B cell (primary cell): Measurements from ENCODE around the gene AGBL2. TPM values are rescaled to one million over a fixed set of nuclear protein-coding genes. Genes with fewer than 3 reads are reported as not detected.

ENCODE experiments used
- ATAC-seq: fragments of 200-7000 bp; cut with Tn5 transposase; one replicate; pipeline ENCODE4 v1.10.0; 2021; ENCODE audit warnings: low read depth, mild to moderate bottlenecking, moderate number of reproducible peaks, moderate library complexity
- CTCF ChIA-PET: fragments of 350-600 bp; sonication (Branson Sonifier 250); formaldehyde crosslinking; loops from one replicate; lab custom pipeline; 2021; ENCODE audit warnings: antibody characterized with exemption, inconsistent platforms; lab: Charles Lee
- POLR2A ChIA-PET: fragments of 350-600 bp; sonication (Branson Sonifier 250); formaldehyde crosslinking; loops from one replicate; lab custom pipeline; 2021; ENCODE audit warnings: antibody characterized with exemption; lab: Charles Lee
- DNase-seq: peaks from one replicate; pipeline ENCODE4 v3.0.0; 2013
- H2AFZ ChIP-seq: 2 replicates; pipeline ENCODE4 v1.6.1; 2012; ENCODE audit warnings: mild to moderate bottlenecking, low read depth, low read length; ENCODE audit not compliant: insufficient read depth, poor library complexity, severe bottlenecking
- H3K27ac ChIP-seq, 2 donors: 1 replicate in 1 of 2; 2 replicates in 1 of 2; pipeline ENCODE4 v1.5.1; 2012 to 2013; ENCODE audit warnings: low read length in 2 of 2, mild to moderate bottlenecking in 2 of 2, moderate library complexity in 1 of 2
- H3K27me3 ChIP-seq, 4 experiments: fragments of 200-600 bp in 1 of 4; sonication (generic) in 1 of 4; replicated peaks in 1 of 4; 1 replicate in 2 of 4; 2 replicates in 2 of 4; pipeline versions ENCODE4 v1.6.1 to v1.7.0; 2013 to 2016; ENCODE audit warnings: low read length in 3 of 4, mild to moderate bottlenecking in 2 of 4, mixed read lengths in 1 of 4, moderate library complexity in 1 of 4; ENCODE audit not compliant: insufficient read depth in 4 of 4, control insufficient read depth in 3 of 4; ENCODE audit errors: control extremely low read depth in 1 of 4
- H3K36me3 ChIP-seq, 2 experiments: replicated peaks in 1 of 2; 1 replicate in 1 of 2; 2 replicates in 1 of 2; pipeline versions ENCODE4 v1.6.1 to v1.7.1; 2013; ENCODE audit warnings: low read length in 1 of 2; ENCODE audit not compliant: insufficient read depth in 2 of 2, control insufficient read depth in 1 of 2; ENCODE audit errors: control extremely low read depth in 1 of 2, extremely low read depth in 1 of 2
- H3K4me1 ChIP-seq, 2 donors: fragments of 200-600 bp in 1 of 2; sonication (generic) in 1 of 2; 1 replicate in 1 of 2; 2 replicates in 1 of 2; pipeline versions ENCODE4 v1.5.1 to v1.6.1; 2013 to 2017; ENCODE audit warnings: low read length in 2 of 2; ENCODE audit not compliant: control insufficient read depth in 2 of 2, insufficient read depth in 2 of 2
- H3K4me2 ChIP-seq: replicated peaks from 2 replicates; pipeline ENCODE3; 2012; ENCODE audit warnings: mild to moderate bottlenecking, low read depth, low read length; ENCODE audit not compliant: poor library complexity, severe bottlenecking
- H3K4me3 ChIP-seq, 5 experiments: fragments of 200-600 bp in 1 of 5; sonication (generic) in 1 of 5; 1 replicate in 3 of 5; 2 replicates in 2 of 5; pipeline versions ENCODE4 v1.5.1 to v1.7.0; 2011 to 2016; ENCODE audit warnings: low read length in 4 of 5, mild to moderate bottlenecking in 4 of 5, low read depth in 2 of 5, control low read depth in 1 of 5, moderate library complexity in 1 of 5; ENCODE audit not compliant: insufficient read depth in 1 of 5; ENCODE audit errors: control extremely low read depth in 1 of 5, extremely low read depth in 1 of 5
- H3K79me2 ChIP-seq: fragments of 200-600 bp; sonication (generic); one replicate; pipeline ENCODE4 v1.6.0; 2016; ENCODE audit warnings: low read length; ENCODE audit not compliant: control insufficient read depth, insufficient read depth
- H3K9ac ChIP-seq: fragments of 200-600 bp; sonication (generic); 2 replicates; pipeline ENCODE4 v1.6.1; 2017; ENCODE audit warnings: mild to moderate bottlenecking, low read length, moderate library complexity
- H3K9me3 ChIP-seq, 3 donors: one replicate each; pipeline versions ENCODE4 v1.6.1 to v1.7.1; 2013; ENCODE audit warnings: low read length in 2 of 3; ENCODE audit not compliant: control insufficient read depth in 2 of 3, insufficient read depth in 1 of 3; ENCODE audit errors: control extremely low read depth in 1 of 3
- H4K20me1 ChIP-seq: 2 replicates; pipeline ENCODE4 v1.6.0; 2012; ENCODE audit warnings: mild to moderate bottlenecking, low read length; ENCODE audit not compliant: insufficient read depth, control insufficient read depth, poor library complexity, severe bottlenecking
- H3K27ac Mint-ChIP-seq: one replicate; pipeline ENCODE4 v1.8.0; 2021; ENCODE audit warnings: mixed read lengths
- H3K27me3 Mint-ChIP-seq: one replicate; pipeline ENCODE4 v1.8.0; 2021; ENCODE audit warnings: mixed read lengths
- H3K4me1 Mint-ChIP-seq: one replicate; pipeline ENCODE4 v1.8.0; 2021; ENCODE audit warnings: mixed read lengths
- H3K4me3 Mint-ChIP-seq: one replicate; pipeline ENCODE4 v1.8.0; 2021; ENCODE audit warnings: mixed read lengths
- H3K9me3 Mint-ChIP-seq: one replicate; pipeline ENCODE4 v1.8.0; 2022; ENCODE audit warnings: mixed read lengths; ENCODE audit not compliant: insufficient read depth
- EZH2 ChIP-seq: IDR thresholded peaks from 2 replicates; pipeline ENCODE4 v1.6.1; 2012; ENCODE audit warnings: borderline replicate concordance, low read depth, mild to moderate bottlenecking, moderate library complexity, low read length; ENCODE audit not compliant: insufficient read depth, poor library complexity, severe bottlenecking
- WGBS: methylation state at CpG from one replicate; pipeline ENCODE4 v1.1.5; 2013; ENCODE audit warnings: missing lambda C conversion rate; ENCODE audit not compliant: insufficient coverage; 5-methylcytosine and 5-hydroxymethylcytosine counted together
- intact Hi-C: fragments of 100-400 bp; cut with micrococcal nuclease; formaldehyde crosslinking; loops from one replicate; pipeline ENCODE4 v1.10.0; 2022
- polyA plus RNA-seq: library from polyadenylated mRNA; depleted of rRNA; stranded (reverse); fragments of >200 nt; gene quantifications from 2 replicates; pipeline ENCODE4 v1.2.3, GENCODE V29; 2012
- total RNA-seq, 2 donors: library from RNA; stranded (reverse); fragments of 120-200 nt in 1 of 2; gene quantifications; 1 replicate in 1 of 2; 2 replicates in 1 of 2; pipeline versions ENCODE4 v1.2.3 to v1.2.4, GENCODE V29; 2013 to 2022
- TF ChIP-seq, protein P1 (sequence below): fragments of 200-600 bp; IDR thresholded peaks from one replicate; pipeline ENCODE4 v1.8.0; 2022; ENCODE audit warnings: antibody characterized with exemption, mild to moderate bottlenecking

Gene AGBL2
- total and polyA plus RNA-seq, 2 donors (not counting 1 experiment from before 2014, with no cell fraction given), result 13.6 to 28.6 TPM

DNA sequence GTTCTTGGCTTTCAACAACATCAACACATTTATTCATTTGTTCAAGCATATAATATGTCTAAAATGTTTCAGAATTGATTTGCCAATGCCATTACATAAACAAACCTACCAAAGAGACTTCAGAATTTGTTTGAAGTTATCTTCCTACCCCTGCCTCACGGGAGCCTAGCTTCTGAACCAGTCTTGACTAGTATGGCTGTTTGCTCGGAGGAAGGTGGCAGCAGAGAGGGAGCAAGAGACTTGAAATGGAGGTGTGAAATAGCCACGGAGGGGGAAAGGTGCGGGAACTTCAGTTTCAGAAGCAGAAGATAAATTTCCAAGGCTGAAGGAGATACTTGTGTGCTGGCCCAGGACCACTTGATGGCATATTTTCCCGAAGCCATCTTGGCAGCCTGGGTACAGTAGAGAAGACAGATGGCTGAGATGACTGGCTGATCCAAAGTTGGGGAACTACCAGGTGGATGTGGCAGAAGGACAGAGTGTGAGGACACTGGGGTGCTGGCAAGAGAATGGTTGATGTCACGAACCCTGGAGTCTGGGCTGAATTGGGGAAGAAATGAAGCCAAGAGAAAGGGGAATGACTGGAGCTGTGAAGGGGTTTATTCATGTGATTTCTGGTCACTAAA is 58.8 kb downstream of the AGBL2 start:
- no peak overlapping the region for H2AFZ ChIP-seq
- H3K27ac ChIP-seq, result no peak overlapping the region
- no peaks in the 10 kb centered on the region for H3K4me1 ChIP-seq
- H3K9me3 Mint-ChIP-seq, result no peaks in the 10 kb centered on the region
- H3K4me1 Mint-ChIP-seq, result no peaks in the 10 kb centered on the region
- H3K9me3 ChIP-seq, result peaks cover 0 to 6% (median 0%) of the 10 kb centered on the region in 3 donors
- H3K27ac Mint-ChIP-seq, result no peak overlapping the region
- no peaks in the 10 kb centered on the region for H3K36me3 ChIP-seq
- ATAC-seq (no peak), DNase-seq (no peak)
- H3K27me3 ChIP-seq, result no peaks in the 10 kb centered on the region
- POLR2A ChIA-PET, result no interaction called here
- WGBS, result 79% methylated on average over 6 of the region's 6 CpGs
- H3K4me2 ChIP-seq, result no peak overlapping the region
- H4K20me1 ChIP-seq, result no peaks in the 10 kb centered on the region
- no peak overlapping the region for H3K9ac ChIP-seq
- H3K27me3 Mint-ChIP-seq, result peaks cover 3% of the 10 kb centered on the region
- H3K4me3 Mint-ChIP-seq, result no peak overlapping the region
- CTCF ChIA-PET, result interaction anchor here (0.7 kb wide), 1 partner anchor 15 kb away, joined by 3 read pairs; no protein-coding TSS in a partner anchor
- no peak overlapping the region for H3K4me3 ChIP-seq
- no peak for TF ChIP-seq EZH2
- TF ChIP-seq, protein P1, sequence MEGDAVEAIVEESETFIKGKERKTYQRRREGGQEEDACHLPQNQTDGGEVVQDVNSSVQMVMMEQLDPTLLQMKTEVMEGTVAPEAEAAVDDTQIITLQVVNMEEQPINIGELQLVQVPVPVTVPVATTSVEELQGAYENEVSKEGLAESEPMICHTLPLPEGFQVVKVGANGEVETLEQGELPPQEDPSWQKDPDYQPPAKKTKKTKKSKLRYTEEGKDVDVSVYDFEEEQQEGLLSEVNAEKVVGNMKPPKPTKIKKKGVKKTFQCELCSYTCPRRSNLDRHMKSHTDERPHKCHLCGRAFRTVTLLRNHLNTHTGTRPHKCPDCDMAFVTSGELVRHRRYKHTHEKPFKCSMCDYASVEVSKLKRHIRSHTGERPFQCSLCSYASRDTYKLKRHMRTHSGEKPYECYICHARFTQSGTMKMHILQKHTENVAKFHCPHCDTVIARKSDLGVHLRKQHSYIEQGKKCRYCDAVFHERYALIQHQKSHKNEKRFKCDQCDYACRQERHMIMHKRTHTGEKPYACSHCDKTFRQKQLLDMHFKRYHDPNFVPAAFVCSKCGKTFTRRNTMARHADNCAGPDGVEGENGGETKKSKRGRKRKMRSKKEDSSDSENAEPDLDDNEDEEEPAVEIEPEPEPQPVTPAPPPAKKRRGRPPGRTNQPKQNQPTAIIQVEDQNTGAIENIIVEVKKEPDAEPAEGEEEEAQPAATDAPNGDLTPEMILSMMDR, result no peak
- no peaks in the 10 kb centered on the region for H3K79me2 ChIP-seq
- intact Hi-C loops, result no loop called here

DNA sequence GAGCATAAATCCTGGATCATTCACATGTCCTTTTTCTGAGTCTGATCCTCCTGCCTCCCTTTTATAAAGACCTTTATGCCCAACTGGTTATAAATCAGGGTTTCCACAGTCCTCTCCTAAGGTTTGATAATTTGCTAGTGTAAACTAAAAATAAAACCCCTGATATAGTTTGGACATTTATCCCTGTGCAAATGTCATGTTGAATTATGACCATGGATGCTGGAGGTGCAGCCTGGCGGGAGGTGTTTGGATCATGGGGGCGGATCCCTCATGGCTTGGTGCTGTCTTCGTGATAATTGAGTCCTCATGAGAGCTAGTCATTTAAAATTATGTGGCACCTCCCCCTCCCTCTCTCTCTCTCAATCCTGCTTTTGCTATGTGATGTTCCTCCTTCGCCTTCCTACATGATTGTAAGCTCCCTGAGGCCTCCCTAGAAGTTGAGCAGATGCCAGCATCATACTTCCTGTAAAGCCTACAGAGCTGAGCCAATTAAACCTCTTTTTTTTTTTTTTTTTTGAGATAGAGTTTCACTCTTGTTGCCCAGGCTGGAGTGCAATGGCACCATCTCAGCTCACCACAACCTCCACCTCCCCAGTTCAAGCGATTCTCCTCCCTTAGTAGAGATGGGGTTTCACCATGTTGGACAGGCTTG is 63.2 kb downstream of the AGBL2 start:
- ChIA-PET POLR2A (interaction anchor here (0.6 kb wide), 1 partner anchor 12 kb away, joined by 3 read pairs; no protein-coding TSS in a partner anchor), CTCF (no interaction called here)
- Histone ChIP-seq H3K4me2 (no peak overlapping the region), H3K36me3 (no peaks in the 10 kb centered on the region), H3K79me2 (no peaks in the 10 kb centered on the region), H3K9ac (no peak overlapping the region), H4K20me1 (no peaks in the 10 kb centered on the region), H3K9me3 (peaks cover 0 to 6% (median 0%) of the 10 kb centered on the region in 3 donors), H3K27ac (no peak overlapping the region), H2AFZ (no peak overlapping the region), H3K27me3 (no peaks in the 10 kb centered on the region), H3K4me3 (no peak overlapping the region), H3K4me1 (no peaks in the 10 kb centered on the region)
- H3K9me3 Mint-ChIP-seq, result no peaks in the 10 kb centered on the region
- 87% methylated on average over 3 of the region's 5 CpGs for WGBS
- peaks cover 3% of the 10 kb centered on the region for H3K27me3 Mint-ChIP-seq
- no peak for DNase-seq
- intact Hi-C loops, result no loop called here
- no peak overlapping the region for H3K4me3 Mint-ChIP-seq
- no peaks in the 10 kb centered on the region for H3K4me1 Mint-ChIP-seq
- no peak for ATAC-seq
- TF ChIP-seq, protein P1, result no peak
- no peak for TF ChIP-seq EZH2
- H3K27ac Mint-ChIP-seq, result no peak overlapping the region
